ENCODE results near the gene OR6Q1.
A peak's percentile ranks its signal among the peaks of the same experiment; 100 is the strongest.
"Not testable (repeated sequence)": the region's sequence is repeated elsewhere in the genome, so short reads cannot be mapped to it uniquely, and the experiment has no call there.

OR6Q1 gene

DNA sequence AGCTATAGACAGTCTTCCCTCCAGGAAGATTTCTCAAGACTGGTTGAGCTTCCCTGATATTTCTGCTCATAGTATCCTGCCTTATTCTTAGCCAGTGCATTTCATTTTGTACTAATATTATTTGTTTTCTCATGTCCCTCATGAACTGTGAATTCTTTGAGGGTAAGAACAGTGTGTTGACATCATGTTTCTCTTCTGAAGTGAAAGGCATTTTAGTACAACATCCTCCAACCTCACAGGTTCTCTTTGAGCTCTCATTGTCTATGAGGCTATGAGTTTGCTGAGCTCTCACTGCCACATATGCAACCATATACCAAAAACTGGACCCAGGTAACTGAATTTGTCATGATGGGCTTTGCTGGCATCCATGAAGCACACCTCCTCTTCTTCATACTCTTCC, at the start of gene OR6Q1:
Gene OR6Q1, plus strand, starts transcription at position 301 of the 400 bp plus-strand sequence. Its CDS starts 0 bp downstream, at position 301.
- no peak for DNase-seq

DNA sequence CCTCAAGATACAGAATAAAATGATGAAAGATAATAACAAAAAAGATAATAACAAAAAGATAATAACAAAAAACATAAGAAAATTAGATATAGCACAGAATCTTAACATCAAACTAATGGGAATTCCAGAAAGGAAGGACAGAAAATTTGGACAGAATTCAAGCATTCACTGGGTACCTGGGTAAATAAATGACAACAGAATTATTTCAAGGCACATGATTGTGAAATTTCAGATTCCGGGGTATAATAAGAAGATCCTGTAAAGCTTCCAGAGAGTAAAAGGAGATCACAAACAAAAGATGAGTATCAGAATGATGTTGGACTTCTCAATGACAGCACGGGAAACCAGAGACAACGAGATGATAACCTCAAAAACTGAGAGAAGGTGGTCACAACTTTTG, 49.2 kb upstream of the OR6Q1 start:
- DNase-seq: no peak

DNA sequence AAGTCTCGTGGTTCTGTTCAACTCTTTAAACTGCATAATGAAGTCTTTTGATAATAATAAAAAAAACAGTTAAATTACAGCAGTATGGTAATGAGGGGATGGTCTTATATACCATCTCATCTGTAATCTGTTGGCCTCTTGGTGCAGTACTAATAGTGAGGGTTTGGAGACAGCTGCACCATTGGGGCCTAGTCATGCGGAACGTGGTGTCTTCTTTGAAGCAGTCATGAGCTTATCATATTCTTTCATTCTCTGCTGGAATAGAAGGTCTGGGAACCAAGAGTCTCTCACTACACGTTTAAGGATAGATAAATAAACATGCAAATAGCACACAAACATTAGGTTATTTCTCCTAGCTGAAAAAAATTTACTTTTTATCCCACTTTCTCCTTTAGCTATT, 48.0 kb upstream of the OR6Q1 start:
- no peak for DNase-seq

DNA sequence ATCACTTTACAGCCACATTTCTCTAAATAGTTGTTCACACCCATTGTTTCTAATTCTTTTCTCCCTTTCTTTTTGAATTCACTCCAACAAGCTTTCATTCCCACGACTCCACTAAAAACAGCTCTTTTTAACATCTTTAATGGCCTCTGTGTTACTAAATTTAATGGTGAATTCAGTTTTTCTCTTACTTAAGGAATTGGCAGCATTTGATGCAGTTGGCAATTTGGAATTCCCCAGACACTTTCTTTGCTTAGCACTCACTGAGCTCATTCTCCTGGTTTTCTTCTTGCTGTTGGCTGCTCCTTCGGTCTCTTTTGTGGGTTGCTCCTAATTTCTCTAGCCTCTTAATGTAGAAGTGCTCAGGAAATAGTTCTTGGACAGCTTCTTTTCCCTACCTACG, 47.6 kb upstream of the OR6Q1 start:
- no peak for DNase-seq

- not testable (repeated sequence) for DNase-seq
Measured at GRCh38 chr11:57999523-57999922, 31.2 kb upstream of the OR6Q1 start.

- DNase-seq: not testable (repeated sequence)
Measured at GRCh38 chr11:58000021-58000420, 30.7 kb upstream of the OR6Q1 start.

DNA sequence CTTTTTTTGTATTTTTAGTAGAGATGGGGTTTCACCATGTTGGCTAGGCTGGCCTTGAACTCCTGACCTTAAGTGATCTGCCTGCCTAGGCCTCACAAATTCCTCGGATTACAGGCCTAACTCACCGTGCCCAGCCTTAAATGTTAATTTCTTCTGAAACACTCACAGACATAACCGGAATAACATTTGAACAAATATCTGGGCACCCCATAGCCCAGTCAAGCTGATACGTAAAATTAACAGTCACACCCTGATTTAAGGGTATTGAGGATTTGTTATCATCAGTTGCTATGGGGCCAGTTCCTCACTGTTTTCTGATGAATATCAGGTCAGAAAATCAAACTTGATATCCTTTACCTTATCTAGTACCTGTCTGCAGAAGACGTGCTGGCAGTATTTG, 30.1 kb upstream of the OR6Q1 start:
- DNase-seq: no peak

DNA sequence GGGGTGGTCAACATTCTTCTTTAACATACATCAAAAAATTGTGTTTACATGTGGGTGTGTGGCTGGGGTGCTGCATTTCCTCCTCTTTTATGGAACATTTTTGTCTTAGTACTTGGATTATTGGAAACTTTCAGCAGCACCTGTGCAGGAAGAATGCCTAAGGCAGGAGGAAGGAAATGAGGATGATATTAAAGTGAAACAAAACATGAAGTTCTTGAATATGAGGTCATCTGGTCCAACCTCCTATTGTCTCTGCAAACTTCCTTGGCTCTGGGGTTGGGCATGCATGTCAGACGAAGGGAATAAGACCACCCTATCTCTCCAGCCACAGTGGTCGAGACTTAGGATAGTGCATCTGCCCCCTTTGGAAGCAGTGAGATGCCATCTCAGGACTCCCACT, 27.7 kb upstream of the OR6Q1 start:
- DNase-seq: no peak

DNA sequence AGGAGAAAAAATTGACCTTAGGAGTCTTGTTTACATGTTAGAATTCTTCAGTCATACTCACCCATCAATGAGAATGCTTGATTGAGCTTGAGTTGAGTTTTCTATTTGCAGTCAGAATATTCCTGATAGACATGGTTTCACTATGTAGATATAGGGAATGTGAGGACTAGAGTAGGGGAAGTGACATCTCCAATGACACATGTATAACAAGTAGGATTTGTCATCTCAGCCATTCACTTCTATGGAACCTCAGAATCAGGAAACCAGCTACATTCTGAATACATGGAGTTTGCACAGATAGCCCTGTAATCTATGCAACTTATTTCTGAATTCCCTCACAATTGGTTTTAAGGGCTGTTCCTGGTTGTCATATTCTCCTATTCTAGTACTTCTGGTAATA, 27.2 kb upstream of the OR6Q1 start:
- no peak for DNase-seq

- no peak for DNase-seq
Measured at GRCh38 chr11:58004664-58005063, 26.1 kb upstream of the OR6Q1 start.

DNA sequence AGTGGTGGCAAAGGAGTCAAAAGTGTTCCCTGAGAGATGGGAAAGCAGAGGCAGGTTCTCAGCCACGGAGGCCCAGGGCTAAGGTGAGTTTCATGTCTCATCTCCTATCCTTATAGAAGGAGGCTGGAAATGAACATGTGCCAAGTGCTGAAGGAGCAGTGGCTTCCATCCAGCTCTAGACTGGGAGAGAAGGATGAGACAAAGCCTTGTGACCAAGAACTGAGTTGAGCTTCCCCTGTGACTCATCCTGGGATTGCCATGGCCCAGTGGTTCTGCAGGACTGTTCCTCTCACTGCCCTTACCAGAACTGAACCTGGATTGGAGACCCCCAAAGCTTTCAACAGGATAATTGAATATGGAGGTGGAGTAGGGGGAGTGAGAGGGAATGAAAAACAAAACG, 23.8 kb upstream of the OR6Q1 start:
- DNase-seq: no peak

DNA sequence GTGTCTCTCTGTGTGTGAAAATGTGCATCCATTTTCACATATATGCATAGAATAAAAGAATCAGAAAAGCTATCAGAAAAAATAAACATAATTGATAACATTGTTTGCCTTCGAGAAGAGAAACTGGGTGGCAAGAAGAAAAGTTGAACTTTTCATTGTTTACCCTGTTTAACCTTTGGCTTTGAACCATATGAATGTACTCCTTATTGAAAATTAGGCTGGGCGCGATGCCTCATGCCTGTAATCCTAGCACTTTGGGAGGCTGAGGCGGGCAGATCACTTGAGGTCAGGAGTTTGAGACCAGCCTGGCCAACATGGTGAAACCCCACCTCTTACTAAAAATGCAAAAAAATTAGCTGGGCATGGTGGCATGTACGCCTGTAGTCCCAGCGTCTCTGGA, 19.0 kb upstream of the OR6Q1 start:
- no peak for DNase-seq

DNA sequence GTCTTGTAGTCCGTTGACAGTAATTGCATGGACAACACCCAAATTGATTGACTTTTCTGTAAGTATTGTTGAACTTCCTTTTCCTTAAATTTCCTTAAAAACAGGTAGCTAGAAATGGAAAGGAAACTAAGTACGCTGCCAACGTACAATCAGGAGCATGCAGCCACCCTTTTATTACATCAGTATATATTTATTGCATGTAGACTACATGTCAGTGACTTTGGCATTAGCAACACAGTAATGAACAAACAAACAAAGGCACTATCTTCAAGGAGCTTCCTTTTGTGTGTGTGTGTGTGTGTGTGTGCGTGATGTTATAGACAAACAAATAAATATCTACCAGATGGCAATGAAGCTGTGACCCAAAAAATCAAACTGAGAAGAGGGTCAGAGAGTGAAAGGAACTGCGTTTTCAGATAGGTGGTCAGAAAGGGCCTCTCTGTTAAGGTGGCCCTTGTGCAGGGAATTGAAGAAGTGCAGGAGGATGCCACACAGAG, 7.3 kb upstream of the OR6Q1 start, which contains the start of gene OR9Q1:
Gene OR9Q1, plus strand, starts transcription at position 447 of the 497 bp plus-strand sequence. CDS start 155,564 bp downstream, outside the sequence.
- DNase-seq: no peak

DNA sequence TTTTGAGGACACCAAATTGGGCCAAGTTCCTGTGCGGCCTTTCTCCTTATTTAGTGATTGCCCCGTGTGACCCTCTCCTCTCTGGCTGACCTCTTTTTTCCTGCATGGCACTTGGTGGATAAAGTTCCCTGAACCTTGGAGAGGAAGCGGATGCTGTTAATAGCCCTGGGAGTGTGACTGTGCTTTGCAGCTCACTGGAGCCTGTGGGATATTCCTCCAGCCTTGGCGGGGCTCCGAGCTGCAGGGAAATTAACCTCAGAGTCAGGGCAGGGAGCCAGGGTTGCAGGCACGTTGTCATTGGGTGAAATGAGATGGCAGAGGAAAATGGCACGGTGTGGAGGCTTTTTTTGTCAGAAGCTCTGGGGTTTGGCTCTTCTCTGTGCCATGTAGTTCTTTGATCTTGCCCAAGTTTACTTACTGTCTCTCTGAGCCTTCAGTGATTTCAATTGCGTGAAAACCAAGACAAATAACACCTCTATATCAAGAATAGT, 6.1 kb upstream of the OR6Q1 start:
- no peak for DNase-seq

GRCh38 chr11:58027341-58027740, 3.4 kb upstream of the OR6Q1 start:
- DNase-seq: no peak

DNA sequence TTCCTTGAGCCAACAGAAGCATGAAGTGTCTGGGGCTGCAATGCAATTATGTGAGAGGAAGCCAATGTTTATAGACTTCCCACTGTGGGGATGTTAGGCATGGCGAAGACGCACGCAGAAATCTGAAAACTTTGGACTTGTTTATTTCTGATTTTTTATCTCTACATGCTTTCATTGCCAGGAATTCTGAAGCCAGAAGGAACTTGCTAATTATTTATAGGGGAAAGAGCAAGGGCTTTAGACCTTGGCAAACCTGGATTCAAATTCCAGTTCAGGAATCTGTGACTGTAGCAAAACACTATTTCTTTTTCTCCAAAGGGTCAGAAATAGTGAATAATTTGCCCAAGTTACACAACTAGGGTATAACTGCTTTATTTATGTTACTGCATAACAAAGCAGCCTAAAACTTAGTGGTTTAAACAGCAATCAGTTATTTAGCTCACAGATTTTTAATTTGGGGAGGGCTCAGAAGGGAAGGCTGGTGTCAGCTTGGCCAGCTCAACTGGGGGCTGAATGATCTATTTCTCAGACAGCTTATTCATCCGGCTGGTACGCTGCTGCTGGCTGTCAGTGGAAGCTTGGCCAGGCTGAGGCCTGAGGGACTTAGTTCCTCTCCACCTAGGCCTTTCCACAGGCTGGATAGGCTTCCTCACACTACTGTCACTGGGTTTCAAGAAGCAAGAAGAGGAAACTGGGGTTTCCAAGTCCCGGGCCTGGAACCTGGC, 1.9 kb upstream of the OR6Q1 start:
- DNase-seq: no peak

GRCh38 chr11:58034471-58034870, 3.7 kb downstream of the OR6Q1 start:
- DNase-seq: no peak

GRCh38 chr11:58039589-58039988, 8.8 kb downstream of the OR6Q1 start:
- DNase-seq: no peak

GRCh38 chr11:58043379-58043778, 12.6 kb downstream of the OR6Q1 start:
- DNase-seq: no peak

DNA sequence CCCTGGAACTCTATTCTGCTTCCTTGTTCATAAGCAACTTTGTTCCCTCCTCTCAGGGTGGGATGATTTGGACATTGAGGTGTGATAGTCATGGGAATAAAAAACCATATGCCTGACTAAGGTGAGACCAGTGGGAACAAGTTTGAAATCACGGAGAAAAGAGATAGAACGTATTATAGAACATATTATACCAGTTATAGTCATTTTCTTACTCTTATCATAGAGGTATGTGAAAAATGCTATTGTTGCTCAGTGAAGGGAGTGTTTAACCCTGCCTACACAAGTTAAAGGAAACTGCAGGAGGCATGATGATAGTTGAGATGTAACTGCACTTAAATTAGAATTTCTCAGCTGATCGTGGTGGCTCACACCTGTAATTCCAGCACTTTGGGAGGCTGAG, 15.5 kb downstream of the OR6Q1 start:
- DNase-seq: no peak

DNA sequence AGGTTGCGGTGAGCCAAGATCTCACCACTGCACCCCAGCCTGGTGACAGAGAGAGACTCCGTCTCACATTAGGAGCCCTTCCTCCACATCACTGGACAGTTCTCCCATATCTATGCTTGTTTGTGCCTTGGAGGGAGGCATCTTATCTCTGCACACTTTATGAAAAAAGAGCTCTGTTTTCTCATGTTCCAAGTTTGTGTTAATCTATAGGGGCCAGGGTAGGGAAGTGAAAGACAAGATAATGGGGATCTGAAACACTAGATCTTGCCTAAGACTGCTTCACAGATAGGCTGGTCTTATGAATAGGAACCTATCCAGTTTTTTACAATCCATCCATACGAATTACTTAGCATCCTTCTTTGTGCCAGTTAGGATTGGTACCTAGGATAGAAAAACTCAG, 17.1 kb downstream of the OR6Q1 start:
- no peak for DNase-seq

- DNase-seq: no peak
Measured at GRCh38 chr11:58055806-58056401, 25.2 kb downstream of the OR6Q1 start.

- DNase-seq: no peak
Measured at GRCh38 chr11:58057481-58057880, 26.7 kb downstream of the OR6Q1 start.

GRCh38 chr11:58058276-58059006, 27.7 kb downstream of the OR6Q1 start:
- DNase-seq: peak; percentile 40
